ENCODE measurements around the gene IGF1R.

The IGF1R gene

GRCh38 chr15:98671060-98672008, 23.0 kb downstream of the IGF1R start:
- DNase-seq (ENCODE audit: low spot score) = peak; percentile 61

GRCh38 chr15:98673133-98673532, 24.8 kb downstream of the IGF1R start:
- no peak for DNase-seq (ENCODE audit: low spot score)

GRCh38 chr15:98674336-98674735, 26.0 kb downstream of the IGF1R start:
- DNase-seq (ENCODE audit: low spot score) = no peak

- no peak for DNase-seq (ENCODE audit: low spot score)
These were observed 28.4 kb downstream of the IGF1R start for GRCh38 chr15:98676586-98677270.

GRCh38 chr15:98677345-98678059, 29.2 kb downstream of the IGF1R start:
- no peak for DNase-seq (ENCODE audit: low spot score)

- DNase-seq (ENCODE audit: low spot score) = no peak
These were observed 30.1 kb downstream of the IGF1R start for GRCh38 chr15:98678484-98678883.

- DNase-seq (ENCODE audit: low spot score) = no peak
These were observed 32.7 kb downstream of the IGF1R start for GRCh38 chr15:98681061-98681460.

GRCh38 chr15:98682992-98683701, 34.8 kb downstream of the IGF1R start:
- DNase-seq (ENCODE audit: low spot score) = peak; percentile 31

GRCh38 chr15:98683831-98684230, 35.5 kb downstream of the IGF1R start:
- DNase-seq (ENCODE audit: low spot score) = no peak

- peak; percentile 78 for DNase-seq (ENCODE audit: low spot score)
These were observed 36.1 kb downstream of the IGF1R start for GRCh38 chr15:98684436-98684835.

- peak; percentile 19 for DNase-seq (ENCODE audit: low spot score)
These were observed 36.7 kb downstream of the IGF1R start for GRCh38 chr15:98684995-98685525.

- DNase-seq (ENCODE audit: low spot score) = no peak
These were observed 38.6 kb downstream of the IGF1R start for GRCh38 chr15:98686983-98687382.

GRCh38 chr15:98689431-98689861, 41.1 kb downstream of the IGF1R start:
- DNase-seq (ENCODE audit: low spot score) = peak; percentile 72

- DNase-seq (ENCODE audit: low spot score) = no peak
These were observed 42.1 kb downstream of the IGF1R start for GRCh38 chr15:98690272-98690950.

GRCh38 chr15:98692213-98692612, 43.9 kb downstream of the IGF1R start:
- DNase-seq (ENCODE audit: low spot score) = no peak

- DNase-seq (ENCODE audit: low spot score) = no peak
These were observed 45.8 kb downstream of the IGF1R start for GRCh38 chr15:98694161-98694560.

GRCh38 chr15:98698792-98699191, 50.5 kb downstream of the IGF1R start:
- DNase-seq (ENCODE audit: low spot score) = no peak

GRCh38 chr15:98699591-98700424, 51.5 kb downstream of the IGF1R start:
- DNase-seq (ENCODE audit: low spot score) = no peak

GRCh38 chr15:98700519-98700918, 52.2 kb downstream of the IGF1R start:
- no peak for DNase-seq (ENCODE audit: low spot score)

- peak; percentile 52 for DNase-seq (ENCODE audit: low spot score)
These were observed 54.9 kb downstream of the IGF1R start for GRCh38 chr15:98703126-98703685.

Data from AG08395 (cell line).